Measurements from ENCODE around the gene SEC14L5.

DNA sequence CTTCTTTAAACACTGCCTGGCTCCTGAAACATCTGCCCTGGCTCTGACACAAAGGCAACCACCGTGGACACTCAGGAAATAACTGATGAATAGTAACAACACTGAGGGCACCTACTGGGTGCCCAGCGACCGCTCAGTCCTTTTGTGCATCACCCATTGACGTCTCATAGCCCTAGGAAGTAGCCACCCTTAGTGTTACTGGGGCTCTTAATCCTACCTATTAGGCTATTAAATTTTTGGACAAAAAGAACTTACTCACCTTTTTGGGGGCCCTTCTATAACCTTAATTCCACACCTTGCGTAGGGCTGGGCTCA, 32.9 kb upstream of the SEC14L5 start:
- TF ChIP-seq, protein P1, sequence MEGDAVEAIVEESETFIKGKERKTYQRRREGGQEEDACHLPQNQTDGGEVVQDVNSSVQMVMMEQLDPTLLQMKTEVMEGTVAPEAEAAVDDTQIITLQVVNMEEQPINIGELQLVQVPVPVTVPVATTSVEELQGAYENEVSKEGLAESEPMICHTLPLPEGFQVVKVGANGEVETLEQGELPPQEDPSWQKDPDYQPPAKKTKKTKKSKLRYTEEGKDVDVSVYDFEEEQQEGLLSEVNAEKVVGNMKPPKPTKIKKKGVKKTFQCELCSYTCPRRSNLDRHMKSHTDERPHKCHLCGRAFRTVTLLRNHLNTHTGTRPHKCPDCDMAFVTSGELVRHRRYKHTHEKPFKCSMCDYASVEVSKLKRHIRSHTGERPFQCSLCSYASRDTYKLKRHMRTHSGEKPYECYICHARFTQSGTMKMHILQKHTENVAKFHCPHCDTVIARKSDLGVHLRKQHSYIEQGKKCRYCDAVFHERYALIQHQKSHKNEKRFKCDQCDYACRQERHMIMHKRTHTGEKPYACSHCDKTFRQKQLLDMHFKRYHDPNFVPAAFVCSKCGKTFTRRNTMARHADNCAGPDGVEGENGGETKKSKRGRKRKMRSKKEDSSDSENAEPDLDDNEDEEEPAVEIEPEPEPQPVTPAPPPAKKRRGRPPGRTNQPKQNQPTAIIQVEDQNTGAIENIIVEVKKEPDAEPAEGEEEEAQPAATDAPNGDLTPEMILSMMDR (conservative IDR thresholded peaks at IDR 0.05): no peak
- no peak for TF ChIP-seq ZFX (IDR thresholded peaks at IDR 0.05)
